DMS 273 treated with DMSO at 0.1 percent for 48 hours (cell line): ENCODE data around the gene TTLL4.

Experiments
- DNase-seq: peaks from one replicate; lab custom pipeline; 2025; lab: John Stamatoyannopoulos, UW

The TTLL4 gene

GRCh38 chr2:218785103-218785502 lies 74.5 kb downstream of the TTLL4 start:
- no peak for DNase-seq

GRCh38 chr2:218786133-218786532 lies 75.5 kb downstream of the TTLL4 start:
- DNase-seq = no peak

- DNase-seq = no peak
These were observed 78.1 kb downstream of the TTLL4 start for GRCh38 chr2:218788529-218789255.

GRCh38 chr2:218792433-218792832 lies 81.8 kb downstream of the TTLL4 start:
- no peak for DNase-seq

- no peak for DNase-seq
These were observed 86.1 kb downstream of the TTLL4 start for GRCh38 chr2:218796691-218797090.

- no peak for DNase-seq
These were observed 88.3 kb downstream of the TTLL4 start for GRCh38 chr2:218798767-218799504.

- no peak for DNase-seq
These were observed 89.4 kb downstream of the TTLL4 start for GRCh38 chr2:218799990-218800389.

- no peak for DNase-seq
These were observed 91.9 kb downstream of the TTLL4 start for GRCh38 chr2:218802386-218802994.

- DNase-seq = no peak
These were observed 94.2 kb downstream of the TTLL4 start for GRCh38 chr2:218804817-218805216.
